ENCODE results near the gene EBLN1.

DNA sequence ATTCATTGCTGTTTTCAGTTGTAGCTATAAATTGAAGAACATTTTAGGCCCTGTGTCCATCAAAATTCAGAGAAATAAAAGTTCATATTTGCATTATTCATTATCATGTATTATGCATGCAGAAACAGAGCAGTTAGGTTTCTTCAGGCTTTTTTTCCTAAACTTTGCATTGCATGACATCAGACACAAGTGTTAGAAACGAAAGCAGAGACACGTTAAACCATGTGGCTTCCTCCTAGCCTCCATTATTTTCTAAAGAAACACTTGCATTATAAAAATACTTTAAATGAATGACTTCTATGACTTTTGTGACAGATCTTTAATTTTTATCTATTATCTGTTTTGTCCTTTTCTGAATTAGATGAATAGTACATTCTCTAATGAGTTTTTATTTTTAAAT, 8.8 kb upstream of the EBLN1 start:
- TF ChIP-seq, protein P1, sequence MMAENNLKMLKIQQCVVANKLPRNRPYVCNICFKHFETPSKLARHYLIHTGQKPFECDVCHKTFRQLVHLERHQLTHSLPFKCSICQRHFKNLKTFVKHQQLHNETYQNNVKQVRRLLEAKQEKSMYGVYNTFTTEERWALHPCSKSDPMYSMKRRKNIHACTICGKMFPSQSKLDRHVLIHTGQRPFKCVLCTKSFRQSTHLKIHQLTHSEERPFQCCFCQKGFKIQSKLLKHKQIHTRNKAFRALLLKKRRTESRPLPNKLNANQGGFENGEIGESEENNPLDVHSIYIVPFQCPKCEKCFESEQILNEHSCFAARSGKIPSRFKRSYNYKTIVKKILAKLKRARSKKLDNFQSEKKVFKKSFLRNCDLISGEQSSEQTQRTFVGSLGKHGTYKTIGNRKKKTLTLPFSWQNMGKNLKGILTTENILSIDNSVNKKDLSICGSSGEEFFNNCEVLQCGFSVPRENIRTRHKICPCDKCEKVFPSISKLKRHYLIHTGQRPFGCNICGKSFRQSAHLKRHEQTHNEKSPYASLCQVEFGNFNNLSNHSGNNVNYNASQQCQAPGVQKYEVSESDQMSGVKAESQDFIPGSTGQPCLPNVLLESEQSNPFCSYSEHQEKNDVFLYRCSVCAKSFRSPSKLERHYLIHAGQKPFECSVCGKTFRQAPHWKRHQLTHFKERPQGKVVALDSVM (CRISPR knock-in tag; IDR thresholded peaks at IDR 0.05), result no peak
- TF ChIP-seq SUZ12 (IDR thresholded peaks at IDR 0.05; ENCODE audit: low read depth, low read length), result no peak
- TF ChIP-seq, protein P2, sequence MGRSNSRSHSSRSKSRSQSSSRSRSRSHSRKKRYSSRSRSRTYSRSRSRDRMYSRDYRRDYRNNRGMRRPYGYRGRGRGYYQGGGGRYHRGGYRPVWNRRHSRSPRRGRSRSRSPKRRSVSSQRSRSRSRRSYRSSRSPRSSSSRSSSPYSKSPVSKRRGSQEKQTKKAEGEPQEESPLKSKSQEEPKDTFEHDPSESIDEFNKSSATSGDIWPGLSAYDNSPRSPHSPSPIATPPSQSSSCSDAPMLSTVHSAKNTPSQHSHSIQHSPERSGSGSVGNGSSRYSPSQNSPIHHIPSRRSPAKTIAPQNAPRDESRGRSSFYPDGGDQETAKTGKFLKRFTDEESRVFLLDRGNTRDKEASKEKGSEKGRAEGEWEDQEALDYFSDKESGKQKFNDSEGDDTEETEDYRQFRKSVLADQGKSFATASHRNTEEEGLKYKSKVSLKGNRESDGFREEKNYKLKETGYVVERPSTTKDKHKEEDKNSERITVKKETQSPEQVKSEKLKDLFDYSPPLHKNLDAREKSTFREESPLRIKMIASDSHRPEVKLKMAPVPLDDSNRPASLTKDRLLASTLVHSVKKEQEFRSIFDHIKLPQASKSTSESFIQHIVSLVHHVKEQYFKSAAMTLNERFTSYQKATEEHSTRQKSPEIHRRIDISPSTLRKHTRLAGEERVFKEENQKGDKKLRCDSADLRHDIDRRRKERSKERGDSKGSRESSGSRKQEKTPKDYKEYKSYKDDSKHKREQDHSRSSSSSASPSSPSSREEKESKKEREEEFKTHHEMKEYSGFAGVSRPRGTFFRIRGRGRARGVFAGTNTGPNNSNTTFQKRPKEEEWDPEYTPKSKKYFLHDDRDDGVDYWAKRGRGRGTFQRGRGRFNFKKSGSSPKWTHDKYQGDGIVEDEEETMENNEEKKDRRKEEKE (IDR thresholded peaks at IDR 0.05), result no peak
- no peak for TF ChIP-seq TBL1XR1 (IDR thresholded peaks at IDR 0.05; ENCODE audit: borderline replicate concordance, low read length, partially characterized antibody)
- TF ChIP-seq, protein P3, sequence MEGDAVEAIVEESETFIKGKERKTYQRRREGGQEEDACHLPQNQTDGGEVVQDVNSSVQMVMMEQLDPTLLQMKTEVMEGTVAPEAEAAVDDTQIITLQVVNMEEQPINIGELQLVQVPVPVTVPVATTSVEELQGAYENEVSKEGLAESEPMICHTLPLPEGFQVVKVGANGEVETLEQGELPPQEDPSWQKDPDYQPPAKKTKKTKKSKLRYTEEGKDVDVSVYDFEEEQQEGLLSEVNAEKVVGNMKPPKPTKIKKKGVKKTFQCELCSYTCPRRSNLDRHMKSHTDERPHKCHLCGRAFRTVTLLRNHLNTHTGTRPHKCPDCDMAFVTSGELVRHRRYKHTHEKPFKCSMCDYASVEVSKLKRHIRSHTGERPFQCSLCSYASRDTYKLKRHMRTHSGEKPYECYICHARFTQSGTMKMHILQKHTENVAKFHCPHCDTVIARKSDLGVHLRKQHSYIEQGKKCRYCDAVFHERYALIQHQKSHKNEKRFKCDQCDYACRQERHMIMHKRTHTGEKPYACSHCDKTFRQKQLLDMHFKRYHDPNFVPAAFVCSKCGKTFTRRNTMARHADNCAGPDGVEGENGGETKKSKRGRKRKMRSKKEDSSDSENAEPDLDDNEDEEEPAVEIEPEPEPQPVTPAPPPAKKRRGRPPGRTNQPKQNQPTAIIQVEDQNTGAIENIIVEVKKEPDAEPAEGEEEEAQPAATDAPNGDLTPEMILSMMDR (CRISPR knock-in tag; IDR thresholded peaks at IDR 0.05), result no peak
- no peak for TF ChIP-seq EP300 (IDR thresholded peaks at IDR 0.05; ENCODE audit: low read depth in 2 of 2, low read length in 2 of 2)
- TF ChIP-seq EP300 (CRISPR knock-in tag; IDR thresholded peaks at IDR 0.05; ENCODE audit: borderline replicate concordance), result no peak
- no peak for TF ChIP-seq RBAK (CRISPR knock-in tag; IDR thresholded peaks at IDR 0.05)
